H1 (cell line): ENCODE results near the gene SH3BP5. TPM values are rescaled to one million over a fixed set of nuclear protein-coding genes. Genes with fewer than 3 reads are reported as not detected.

Experiments
- CTCF ChIA-PET: fragments of 300-600 bp; sonication (Branson Sonifier 250); formaldehyde crosslinking; loops from one replicate; lab custom pipeline; 2021; ENCODE audit not compliant: partially characterized antibody; lab: Charles Lee
- POLR2A ChIA-PET: fragments of 300-600 bp; sonication (Branson Sonifier 250); formaldehyde crosslinking; loops from one replicate; lab custom pipeline; 2021; ENCODE audit warnings: inconsistent platforms; ENCODE audit not compliant: partially characterized antibody; lab: Charles Lee
- DNase-seq, 2 experiments: peaks; one replicate each; pipeline versions ENCODE4 v3.0.0 to v3.0.0-alpha.2; 2010 to 2022; ENCODE audit warnings: low spot score in 2 of 2, low read depth in 1 of 2, mixed read lengths in 1 of 2
- FAIRE-seq: peaks from 2 replicates; lab custom pipeline; 2011; peaks lifted over from hg19 to GRCh38; lab: Jason Lieb, UNC
- H2AFZ ChIP-seq: 2 replicates; pipeline ENCODE4 v1.8.1; 2012; ENCODE audit warnings: low read length, inconsistent platforms
- H2AK5ac ChIP-seq: 2 replicates; pipeline ENCODE4 v1.6.1; 2013; ENCODE audit warnings: low read depth, low read length
- H2BK120ac ChIP-seq: replicated peaks from 2 replicates; pipeline ENCODE3; 2013; ENCODE audit warnings: low read depth, low read length, inconsistent platforms
- H2BK12ac ChIP-seq: 2 replicates; pipeline ENCODE4 v1.6.1; 2013; ENCODE audit warnings: low read depth, low read length
- H2BK15ac ChIP-seq: 2 replicates; pipeline ENCODE4 v1.6.1; 2013; ENCODE audit warnings: low read length
- H2BK20ac ChIP-seq: 2 replicates; pipeline ENCODE4 v1.6.1; 2013; ENCODE audit warnings: low read length
- H2BK5ac ChIP-seq: 2 replicates; pipeline ENCODE4 v1.6.1; 2013; ENCODE audit warnings: low read depth, low read length
- H3K14ac ChIP-seq: 2 replicates; pipeline ENCODE4 v1.6.1; 2013; ENCODE audit warnings: inconsistent platforms; ENCODE audit not compliant: insufficient read length
- H3K18ac ChIP-seq: 2 replicates; pipeline ENCODE4 v1.6.1; 2013; ENCODE audit warnings: low read length; ENCODE audit errors: extremely low read depth
- H3K23ac ChIP-seq: 2 replicates; pipeline ENCODE4 v1.6.1; 2013; ENCODE audit warnings: inconsistent platforms; ENCODE audit not compliant: insufficient read length
- H3K23me2 ChIP-seq: 2 replicates; pipeline ENCODE4 v1.6.1; 2013; ENCODE audit warnings: low read depth, low read length
- H3K27ac ChIP-seq: 2 replicates; pipeline ENCODE4 v1.6.1; 2011; ENCODE audit warnings: low read depth, low read length, inconsistent platforms
- H3K27me3 ChIP-seq, 4 experiments: replicated peaks in 1 of 4; 1 replicate in 1 of 4; 2 replicates in 3 of 4; pipeline versions ENCODE4 v1.6.1 to v1.8.1; 2011 to 2013; ENCODE audit warnings: low read length in 3 of 4, mild to moderate bottlenecking in 3 of 4, inconsistent platforms in 2 of 4, mixed read lengths in 2 of 4, moderate library complexity in 1 of 4; ENCODE audit not compliant: control insufficient read depth in 3 of 4, insufficient read depth in 3 of 4; ENCODE audit errors: extremely low read depth in 1 of 4
- H3K36me3 ChIP-seq, 4 experiments: 2 replicates each; pipeline versions ENCODE4 v1.6.1 to v1.8.1; 2011 to 2013; ENCODE audit warnings: mild to moderate bottlenecking in 4 of 4, low read length in 3 of 4, moderate library complexity in 2 of 4, control low read depth in 1 of 4, inconsistent platforms in 1 of 4; ENCODE audit not compliant: insufficient read depth in 4 of 4, control insufficient read depth in 2 of 4
- H3K4ac ChIP-seq: replicated peaks from 2 replicates; pipeline ENCODE3; 2013; ENCODE audit warnings: low read length, low read depth, mixed read lengths, inconsistent platforms; ENCODE audit not compliant: insufficient read length
- H3K4me1 ChIP-seq, 4 experiments: replicated peaks in 1 of 4; 1 replicate in 1 of 4; 2 replicates in 3 of 4; pipeline versions ENCODE4 v1.6.1 to v1.8.1; 2011 to 2013; ENCODE audit warnings: low read length in 3 of 4, inconsistent platforms in 2 of 4, mixed read lengths in 1 of 4; ENCODE audit not compliant: insufficient read depth in 4 of 4, control insufficient read depth in 3 of 4
- H3K4me2 ChIP-seq, 2 experiments: 2 replicates each; pipeline versions ENCODE4 v1.6.1 to v1.8.1; 2011 to 2013; ENCODE audit warnings: low read depth in 2 of 2, low read length in 2 of 2, control low read depth in 1 of 2, inconsistent platforms in 1 of 2, mild to moderate bottlenecking in 1 of 2; ENCODE audit not compliant: insufficient read depth in 1 of 2
- H3K4me3 ChIP-seq, 4 experiments: fragments of 200-600, 300-600 bp in 1 of 4; sonication (generic), shearing (Covaris generic), sonication (Bioruptor Twin) in 1 of 4; 2 replicates each; pipeline versions ENCODE4 v1.5.1 to v1.8.1; 2011 to 2016; ENCODE audit warnings: low read length in 4 of 4, low read depth in 3 of 4, control low read depth in 2 of 4, inconsistent platforms in 2 of 4, mild to moderate bottlenecking in 2 of 4, mixed read lengths in 1 of 4, moderate library complexity in 1 of 4; ENCODE audit not compliant: insufficient read depth in 2 of 4; ENCODE audit errors: extremely low read depth in 1 of 4
- H3K56ac ChIP-seq: replicated peaks from 2 replicates; pipeline ENCODE3; 2013; ENCODE audit warnings: low read depth, mild to moderate bottlenecking, mixed read lengths, low read length, inconsistent platforms; ENCODE audit not compliant: insufficient read length
- H3K79me1 ChIP-seq: 2 replicates; pipeline ENCODE4 v1.6.1; 2013; ENCODE audit warnings: low read depth, low read length, control low read depth
- H3K79me2 ChIP-seq, 2 experiments: 2 replicates each; pipeline versions ENCODE4 v1.6.1 to v1.8.1; 2012 to 2013; ENCODE audit warnings: low read length in 2 of 2, mild to moderate bottlenecking in 2 of 2, inconsistent platforms in 1 of 2; ENCODE audit not compliant: insufficient read depth in 2 of 2, control insufficient read depth in 1 of 2
- H3K9ac ChIP-seq, 4 experiments: replicated peaks in 1 of 4; 1 replicate in 1 of 4; 2 replicates in 3 of 4; pipeline versions ENCODE4 v1.6.1 to v1.8.1; 2011 to 2013; ENCODE audit warnings: low read depth in 3 of 4, low read length in 3 of 4, control low read depth in 2 of 4, mild to moderate bottlenecking in 2 of 4, moderate library complexity in 2 of 4, inconsistent platforms in 1 of 4; ENCODE audit errors: extremely low read depth in 1 of 4
- H3K9me3 ChIP-seq, 2 experiments: 2 replicates each; pipeline versions ENCODE4 v1.6.1 to v1.8.1; 2012 to 2013; ENCODE audit warnings: mild to moderate bottlenecking in 2 of 2, moderate library complexity in 2 of 2, control low read depth in 1 of 2, inconsistent platforms in 1 of 2, low read depth in 1 of 2, low read length in 1 of 2, mixed read lengths in 1 of 2; ENCODE audit not compliant: insufficient read depth in 2 of 2
- H4K20me1 ChIP-seq, 2 experiments: replicated peaks in 1 of 2; 2 replicates each; pipeline versions ENCODE3 to v1.8.1; 2011 to 2013; ENCODE audit warnings: inconsistent platforms in 2 of 2, low read length in 2 of 2, mild to moderate bottlenecking in 1 of 2; ENCODE audit not compliant: insufficient read depth in 2 of 2, control insufficient read depth in 1 of 2
- H4K5ac ChIP-seq: 2 replicates; pipeline ENCODE4 v1.6.1; 2013; ENCODE audit warnings: low read length, low read depth, mixed read lengths, inconsistent platforms; ENCODE audit not compliant: insufficient read length
- H4K8ac ChIP-seq: 2 replicates; pipeline ENCODE4 v1.8.0; 2013; ENCODE audit warnings: mild to moderate bottlenecking, moderate library complexity, low read length, inconsistent platforms; ENCODE audit not compliant: insufficient read depth; ENCODE audit errors: extremely low read depth
- H4K91ac ChIP-seq: replicated peaks from 2 replicates; pipeline ENCODE3; 2013; ENCODE audit warnings: low read length, mixed read lengths, inconsistent platforms; ENCODE audit not compliant: insufficient read length
- BACH1 ChIP-seq: IDR thresholded peaks from 2 replicates; pipeline ENCODE4 v1.6.1; 2012; ENCODE audit warnings: low read length, improper control_type of control experiment
- BRCA1 ChIP-seq: IDR thresholded peaks from 2 replicates; pipeline ENCODE4 v1.6.1; 2012; ENCODE audit warnings: low read depth, low read length, improper control_type of control experiment
- EP300 ChIP-seq, 2 experiments: IDR thresholded peaks; 1 replicate in 1 of 2; 2 replicates in 1 of 2; pipeline ENCODE4 v1.6.1; 2011 to 2012; ENCODE audit warnings: low read depth in 2 of 2, low read length in 2 of 2, mild to moderate bottlenecking in 2 of 2, borderline replicate concordance in 1 of 2, inconsistent platforms in 1 of 2, moderate library complexity in 1 of 2
- EZH2 ChIP-seq: fragments of 200-600 bp; sonication (generic); IDR thresholded peaks from 2 replicates; pipeline ENCODE4 v1.7.1; 2012; ENCODE audit warnings: low read depth, mild to moderate bottlenecking, moderate library complexity, low read length, inconsistent platforms; ENCODE audit not compliant: severe bottlenecking
- HDAC6 ChIP-seq: IDR thresholded peaks from one replicate; pipeline ENCODE4 v1.7.1; 2012; ENCODE audit warnings: low read depth, mild to moderate bottlenecking, inconsistent platforms, low read length, moderate library complexity
- KDM4A ChIP-seq: IDR thresholded peaks from one replicate; pipeline ENCODE4 v1.7.1; 2012; ENCODE audit warnings: low read depth, mild to moderate bottlenecking, moderate library complexity, low read length, inconsistent platforms; ENCODE audit not compliant: severe bottlenecking
- MAFK ChIP-seq: IDR thresholded peaks from 2 replicates; pipeline ENCODE4 v1.6.1; 2012; ENCODE audit warnings: low read depth, mild to moderate bottlenecking, improper control_type of control experiment, low read length
- POLR2AphosphoS5 ChIP-seq: IDR thresholded peaks from 2 replicates; pipeline ENCODE4 v1.6.1; 2011; ENCODE audit warnings: low read depth, low read length
- RFX5 ChIP-seq: IDR thresholded peaks from 2 replicates; pipeline ENCODE4 v1.6.1; 2011; ENCODE audit warnings: low read depth, low read length, improper control_type of control experiment, borderline replicate concordance
- RNF2 ChIP-seq: fragments of 200-900, 300-1000 bp; sonication (generic); IDR thresholded peaks from 2 replicates; pipeline ENCODE4 v1.7.1; 2016; ENCODE audit warnings: borderline replicate concordance, low read depth, mild to moderate bottlenecking, antibody characterized with exemption, low read length; ENCODE audit not compliant: poor library complexity, severe bottlenecking; ENCODE audit errors: missing control alignments
- SIN3A ChIP-seq, 2 experiments: IDR thresholded peaks in 1 of 2; conservative IDR thresholded peaks in 1 of 2; 2 replicates each; pipeline ENCODE4 v1.6.1; 2011 to 2012; ENCODE audit warnings: low read length in 2 of 2, improper control_type of control experiment in 1 of 2, low read depth in 1 of 2, mild to moderate bottlenecking in 1 of 2
- SP2 ChIP-seq: IDR thresholded peaks from 2 replicates; pipeline ENCODE4 v1.6.1; 2012; ENCODE audit warnings: mild to moderate bottlenecking, low read length, inconsistent platforms
- TCF12 ChIP-seq: IDR thresholded peaks from 2 replicates; pipeline ENCODE4 v1.6.1; 2011; ENCODE audit warnings: low read depth, mild to moderate bottlenecking, low read length
- WGBS, 2 experiments: shearing (Covaris generic) in 1 of 2; methylation state at CpG; one replicate each; pipeline versions ENCODE4 v1.1.6 to v1.1.7; 2013 to 2015; ENCODE audit warnings: low lambda C conversion rate in 2 of 2, mixed read lengths in 2 of 2, inconsistent platforms in 1 of 2, low coverage in 1 of 2, missing lambda C conversion rate in 1 of 2; ENCODE audit not compliant: insufficient replicate concordance in 2 of 2, insufficient coverage in 1 of 2, insufficient read length in 1 of 2; ENCODE audit errors: extremely low coverage in 1 of 2, missing lambda C conversion rate in 1 of 2; 5-methylcytosine and 5-hydroxymethylcytosine counted together
- polyA plus RNA-seq, 7 experiments: library from polyadenylated mRNA; depleted of rRNA in 3 of 7; stranded (reverse) in 5 of 7; unstranded in 2 of 7; fragments of >200 nt in 5 of 7; fragments of 200-250 nt in 2 of 7; gene quantifications; 1 replicate in 5 of 7; 2 replicates in 1 of 7; 4 replicates in 1 of 7; pipeline versions ENCODE4 v1.2.1 to v1.2.3, GENCODE V29; 2011 to 2013; ENCODE audit warnings: missing spikeins in 2 of 7, mixed read lengths in 2 of 7
- total RNA-seq: library from RNA; stranded (reverse); fragmentation: NEBNext Ultra II Directional; extraction: Animal tissue kit (Norgen Biotek cat#: 25700); gene quantifications from 2 replicates; pipeline ENCODE4 v1.2.1, GENCODE V29; 2021
- TF ChIP-seq, protein P1 (sequence below): IDR thresholded peaks from 2 replicates; pipeline ENCODE4 v1.6.1; 2012; ENCODE audit warnings: inconsistent platforms

SH3BP5 gene
- total and polyA plus RNA-seq, 2 of the 8 experiments (the other 6 are each of a cell fraction or from before 2014, with no cell fraction given): 7.1 to 9.7 TPM

- Histone ChIP-seq H2BK20ac (no peak overlapping the region), H3K4me3 (no peak overlapping the region), H4K91ac (no peak overlapping the region), H3K14ac (no peak overlapping the region), H2AFZ (no peak overlapping the region), H3K4me1 (no peaks in the 10 kb centered on the region), H4K20me1 (no peaks in the 10 kb centered on the region), H3K4me2 (no peak overlapping the region), H3K23me2 (no peaks in the 10 kb centered on the region), H3K9ac (no peak overlapping the region), H3K79me2 (no peaks in the 10 kb centered on the region), H2BK120ac (no peak overlapping the region), H3K9me3 (no peaks in the 10 kb centered on the region), H3K23ac (no peak overlapping the region), H3K4ac (no peak overlapping the region), H2BK12ac (no peak overlapping the region), H3K27ac (no peak overlapping the region), H3K56ac (no peak overlapping the region), H3K18ac (no peak overlapping the region), H3K79me1 (no peaks in the 10 kb centered on the region), H4K5ac (no peak overlapping the region), H3K27me3 (no peaks in the 10 kb centered on the region), H2AK5ac (no peak overlapping the region), H3K36me3 (no peaks in the 10 kb centered on the region), H2BK5ac (no peak overlapping the region), H4K8ac (no peak overlapping the region), H2BK15ac (no peak overlapping the region)
- FAIRE-seq (no peak), DNase-seq (no peak)
- ChIA-PET POLR2A (no interaction called here), CTCF (interaction anchor here (0.6 to 3.0 kb wide), 7 partner anchors 9 to 282 kb away, joined by 3 to 20 read pairs (median 3); partner anchors contain the start of gene SH3BP5)
- 89% methylated on average over 3 of the region's 3 CpGs; no CpG with 5 or more reads in 1 of the 2 experiments for WGBS, 2 experiments
- no peak for TF ChIP-seq EZH2
- TF ChIP-seq BACH1: no peak
- TF ChIP-seq KDM4A: no peak
- no peak for TF ChIP-seq POLR2AphosphoS5
- no peak for TF ChIP-seq MAFK
- no peak for TF ChIP-seq EP300 (IDR thresholded peaks at IDR 0.05; ENCODE audit: borderline replicate concordance in 1 of 2, low read depth in 2 of 2, low read length in 2 of 2)
- TF ChIP-seq RFX5: no peak
- no peak for TF ChIP-seq SP2
- no peak for TF ChIP-seq SIN3A (conservative IDR thresholded peaks at IDR 0.05 in 1 of 2, IDR thresholded peaks at IDR 0.05 in 1 of 2; ENCODE audit: low read depth in 1 of 2, low read length in 2 of 2)
- no peak for TF ChIP-seq TCF12
- TF ChIP-seq HDAC6: no peak
- TF ChIP-seq BRCA1: no peak
- TF ChIP-seq, protein P1, sequence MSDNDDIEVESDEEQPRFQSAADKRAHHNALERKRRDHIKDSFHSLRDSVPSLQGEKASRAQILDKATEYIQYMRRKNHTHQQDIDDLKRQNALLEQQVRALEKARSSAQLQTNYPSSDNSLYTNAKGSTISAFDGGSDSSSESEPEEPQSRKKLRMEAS: no peak
- no peak for TF ChIP-seq RNF2
Observed at GRCh38 chr3:15342246-15342645, 9.9 kb upstream of the SH3BP5 start.
